ENCODE measurements around the gene TRIM7.
"Not testable (repeated sequence)": the region's sequence is repeated elsewhere in the genome, so short reads cannot be mapped to it uniquely, and the experiment has no call there.

Gene TRIM7

DNA sequence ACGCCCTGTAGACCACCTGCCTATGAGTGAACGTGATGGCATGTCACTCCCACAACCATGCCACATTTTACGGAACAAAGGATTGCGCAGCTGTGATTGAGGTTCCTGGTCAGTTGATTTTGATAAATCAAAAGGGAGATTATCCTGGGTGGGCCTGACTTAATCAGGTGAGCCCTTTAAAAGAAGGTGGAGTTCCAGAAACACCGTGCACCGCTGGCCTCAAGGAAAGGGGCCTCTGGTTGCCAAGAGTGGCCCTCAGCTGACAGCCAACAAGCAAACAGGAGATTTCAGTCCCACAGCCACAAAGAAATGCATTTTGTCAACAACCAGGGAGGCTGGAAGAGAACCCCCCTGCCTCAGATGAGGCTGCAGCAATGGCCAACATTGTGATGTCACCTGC, 19.0 kb downstream of the TRIM7 start:
- Histone ChIP-seq H3K9me3 (ENCODE audit: control insufficient read depth in 2 of 2, low read length in 2 of 2) (no peaks in the 10 kb centered on the region), H3K36me3 (ENCODE audit: control insufficient read depth in 2 of 2, insufficient read depth in 2 of 2, low read length in 2 of 2) (no peaks in the 10 kb centered on the region), H3K27me3 (ENCODE audit: control insufficient read depth in 2 of 2, insufficient read depth in 2 of 2, low read length in 2 of 2) (no peaks in the 10 kb centered on the region), H3K4me3 (ENCODE audit: low read length in 2 of 2) (no peak overlapping the region), H3K4me1 (ENCODE audit: control insufficient read depth in 2 of 2, insufficient read depth in 2 of 2, low read length in 2 of 2) (peaks cover 13 to 14% of the 10 kb centered on the region in 2 donors), H3K27ac (ENCODE audit: low read depth in 2 of 2, low read length in 2 of 2) (no peak overlapping the region), H3K9ac (ENCODE audit: low read depth in 1 of 2, low read length in 2 of 2) (no peak overlapping the region)

GRCh38 chr5:181185560-181185959, 19.4 kb downstream of the TRIM7 start:
- Histone ChIP-seq H3K4me1 (ENCODE audit: control insufficient read depth in 2 of 2, insufficient read depth in 2 of 2, low read length in 2 of 2) (peaks cover 11 to 13% of the 10 kb centered on the region in 2 donors), H3K9me3 (ENCODE audit: control insufficient read depth in 2 of 2, low read length in 2 of 2) (no peaks in the 10 kb centered on the region), H3K27ac (ENCODE audit: low read depth in 2 of 2, low read length in 2 of 2) (no peak overlapping the region), H3K27me3 (ENCODE audit: control insufficient read depth in 2 of 2, insufficient read depth in 2 of 2, low read length in 2 of 2) (no peaks in the 10 kb centered on the region), H3K4me3 (ENCODE audit: low read length in 2 of 2) (no peak overlapping the region), H3K36me3 (ENCODE audit: control insufficient read depth in 2 of 2, insufficient read depth in 2 of 2, low read length in 2 of 2) (no peaks in the 10 kb centered on the region), H3K9ac (ENCODE audit: low read depth in 1 of 2, low read length in 2 of 2) (no peak overlapping the region)

GRCh38 chr5:181184845-181185216, 20.2 kb downstream of the TRIM7 start:
- no peaks in the 10 kb centered on the region for H3K9me3 ChIP-seq (ENCODE audit: control insufficient read depth in 2 of 2, low read length in 2 of 2)
- no peaks in the 10 kb centered on the region for H3K36me3 ChIP-seq (ENCODE audit: control insufficient read depth in 2 of 2, insufficient read depth in 2 of 2, low read length in 2 of 2)
- no peaks in the 10 kb centered on the region for H3K27me3 ChIP-seq (ENCODE audit: control insufficient read depth in 2 of 2, insufficient read depth in 2 of 2, low read length in 2 of 2)
- H3K4me3 ChIP-seq (ENCODE audit: low read length in 2 of 2), result peak overlapping the region; percentile 55 to 57
- H3K9ac ChIP-seq (ENCODE audit: low read depth in 1 of 2, low read length in 2 of 2), result no peak overlapping the region
- H3K27ac ChIP-seq (ENCODE audit: low read depth in 2 of 2, low read length in 2 of 2), result no peak overlapping the region
- peaks cover 9 to 10% of the 10 kb centered on the region in 2 donors for H3K4me1 ChIP-seq (ENCODE audit: control insufficient read depth in 2 of 2, insufficient read depth in 2 of 2, low read length in 2 of 2)

GRCh38 chr5:181182651-181183050, 22.3 kb downstream of the TRIM7 start:
- peaks cover 6% of the 10 kb centered on the region in 2 donors for H3K4me1 ChIP-seq (ENCODE audit: control insufficient read depth in 2 of 2, insufficient read depth in 2 of 2, low read length in 2 of 2)
- H3K36me3 ChIP-seq (ENCODE audit: control insufficient read depth in 2 of 2, insufficient read depth in 2 of 2, low read length in 2 of 2), result no peaks in the 10 kb centered on the region
- no peak overlapping the region for H3K27ac ChIP-seq (ENCODE audit: low read depth in 2 of 2, low read length in 2 of 2)
- no peak overlapping the region for H3K4me3 ChIP-seq (ENCODE audit: low read length in 2 of 2)
- no peak overlapping the region for H3K9ac ChIP-seq (ENCODE audit: low read depth in 1 of 2, low read length in 2 of 2)
- no peaks in the 10 kb centered on the region for H3K9me3 ChIP-seq (ENCODE audit: control insufficient read depth in 2 of 2, low read length in 2 of 2)
- H3K27me3 ChIP-seq (ENCODE audit: control insufficient read depth in 2 of 2, insufficient read depth in 2 of 2, low read length in 2 of 2), result no peaks in the 10 kb centered on the region

GRCh38 chr5:181181650-181182565, 23.1 kb downstream of the TRIM7 start:
- H3K27ac ChIP-seq (ENCODE audit: low read depth in 2 of 2, low read length in 2 of 2), result peak overlapping the region in 1 of 2 donors; percentile 23
- no peaks in the 10 kb centered on the region for H3K9me3 ChIP-seq (ENCODE audit: control insufficient read depth in 2 of 2, low read length in 2 of 2)

GRCh38 chr5:181177559-181177958, 27.4 kb downstream of the TRIM7 start:
- H3K9ac ChIP-seq (ENCODE audit: low read depth in 1 of 2, low read length in 2 of 2); H3K9me3 ChIP-seq (ENCODE audit: control insufficient read depth in 2 of 2, low read length in 2 of 2); H3K27ac ChIP-seq (ENCODE audit: low read depth in 2 of 2, low read length in 2 of 2); H3K4me1 ChIP-seq (ENCODE audit: control insufficient read depth in 2 of 2, insufficient read depth in 2 of 2, low read length in 2 of 2); H3K36me3 ChIP-seq (ENCODE audit: control insufficient read depth in 2 of 2, insufficient read depth in 2 of 2, low read length in 2 of 2); H3K4me3 ChIP-seq (ENCODE audit: low read length in 2 of 2): not testable (repeated sequence)
- H3K27me3 ChIP-seq (ENCODE audit: control insufficient read depth in 2 of 2, insufficient read depth in 2 of 2, low read length in 2 of 2), result peaks cover 3 to 15% of the 10 kb centered on the region in 2 donors

More at GRCh38 chr5:181181650-181182565, 23.1 kb downstream of the TRIM7 start:
- H3K36me3 ChIP-seq (ENCODE audit: control insufficient read depth in 2 of 2, insufficient read depth in 2 of 2, low read length in 2 of 2), result no peaks in the 10 kb centered on the region
- peaks cover 4 to 5% of the 10 kb centered on the region in 2 donors for H3K4me1 ChIP-seq (ENCODE audit: control insufficient read depth in 2 of 2, insufficient read depth in 2 of 2, low read length in 2 of 2)
- H3K27me3 ChIP-seq (ENCODE audit: control insufficient read depth in 2 of 2, insufficient read depth in 2 of 2, low read length in 2 of 2), result no peaks in the 10 kb centered on the region
- H3K9ac ChIP-seq (ENCODE audit: low read depth in 1 of 2, low read length in 2 of 2), result peak overlapping the region in 1 of 2 donors; percentile 24
- no peak overlapping the region for H3K4me3 ChIP-seq (ENCODE audit: low read length in 2 of 2)

DNA sequence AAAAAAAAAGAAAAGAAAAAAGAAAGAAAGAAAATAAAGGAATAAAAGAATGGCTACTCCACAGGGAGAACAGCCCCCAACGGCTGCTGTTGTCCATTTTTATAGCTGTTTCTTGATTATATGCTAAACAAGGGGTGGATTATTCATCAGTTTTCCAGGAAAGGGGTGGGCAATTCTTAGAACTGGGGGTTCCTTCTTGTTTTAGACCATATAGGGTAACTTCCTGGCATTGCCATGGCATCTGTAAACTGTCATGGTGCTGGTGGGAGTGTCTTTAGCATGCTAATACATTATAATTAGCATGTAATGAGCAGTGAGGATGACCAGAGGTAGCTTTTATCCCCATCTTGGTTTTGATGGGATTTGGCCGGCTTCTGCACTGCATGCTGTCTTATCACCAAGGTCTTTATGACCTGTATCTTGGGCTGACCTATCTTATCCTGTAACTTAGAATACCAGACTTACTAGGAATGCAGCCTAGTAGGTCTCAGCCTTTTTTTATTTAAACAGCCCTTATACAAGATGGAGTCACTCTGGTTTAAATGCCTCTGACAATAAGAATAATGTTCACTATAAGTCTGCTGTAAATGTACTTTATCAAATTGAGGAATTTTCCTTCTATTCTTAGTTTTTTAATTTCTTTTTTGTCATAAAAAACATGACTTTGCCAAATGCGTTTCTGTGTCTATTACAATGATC, 28.6 kb downstream of the TRIM7 start:
- H3K27me3 ChIP-seq (ENCODE audit: control insufficient read depth in 2 of 2, insufficient read depth in 2 of 2, low read length in 2 of 2), result peaks cover 11 to 24% of the 10 kb centered on the region in 2 donors

GRCh38 chr5:181173420-181174342, 31.3 kb downstream of the TRIM7 start:
- H3K27me3 ChIP-seq (ENCODE audit: control insufficient read depth in 2 of 2, insufficient read depth in 2 of 2, low read length in 2 of 2), result peaks cover 35 to 49% of the 10 kb centered on the region in 2 donors
- H3K27ac ChIP-seq (ENCODE audit: low read depth in 2 of 2, low read length in 2 of 2), result no peak overlapping the region
- H3K4me1 ChIP-seq (ENCODE audit: control insufficient read depth in 2 of 2, insufficient read depth in 2 of 2, low read length in 2 of 2), result peaks cover 3 to 6% of the 10 kb centered on the region in 2 donors
- no peaks in the 10 kb centered on the region for H3K36me3 ChIP-seq (ENCODE audit: control insufficient read depth in 2 of 2, insufficient read depth in 2 of 2, low read length in 2 of 2)
- peak overlapping the region in 1 of 2 donors; percentile 4 for H3K4me3 ChIP-seq (ENCODE audit: low read length in 2 of 2)
- H3K9ac ChIP-seq (ENCODE audit: low read depth in 1 of 2, low read length in 2 of 2), result no peak overlapping the region
- no peaks in the 10 kb centered on the region for H3K9me3 ChIP-seq (ENCODE audit: control insufficient read depth in 2 of 2, low read length in 2 of 2)

More for the DNA sequence above, 28.6 kb downstream of the TRIM7 start:
- Histone ChIP-seq H3K9me3 (ENCODE audit: control insufficient read depth in 2 of 2, low read length in 2 of 2) (no peaks in the 10 kb centered on the region), H3K4me1 (ENCODE audit: control insufficient read depth in 2 of 2, insufficient read depth in 2 of 2, low read length in 2 of 2) (peaks cover 0 to 3% of the 10 kb centered on the region in 2 donors), H3K4me3 (ENCODE audit: low read length in 2 of 2) (no peak overlapping the region), H3K9ac (ENCODE audit: low read depth in 1 of 2, low read length in 2 of 2) (no peak overlapping the region), H3K27ac (ENCODE audit: low read depth in 2 of 2, low read length in 2 of 2) (no peak overlapping the region), H3K36me3 (ENCODE audit: control insufficient read depth in 2 of 2, insufficient read depth in 2 of 2, low read length in 2 of 2) (no peaks in the 10 kb centered on the region)

DNA sequence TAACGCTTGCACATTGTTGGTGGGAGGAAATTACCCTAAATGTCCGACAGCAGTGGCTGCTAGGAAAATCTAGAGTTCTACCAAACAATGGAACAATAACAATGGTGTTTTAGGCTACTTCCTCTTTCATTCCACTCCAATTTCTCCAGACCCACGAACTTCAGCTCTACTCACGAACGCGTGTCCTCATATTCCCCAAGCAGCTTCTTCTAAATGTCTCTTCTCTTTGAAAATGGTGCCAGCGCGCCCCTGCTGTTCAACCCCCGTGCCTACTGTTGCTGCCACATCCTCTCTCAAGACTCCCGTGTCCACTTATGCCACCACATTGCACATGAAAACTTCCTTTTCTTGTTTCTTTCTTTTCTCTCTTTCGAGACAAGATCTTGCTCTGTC, 32.0 kb downstream of the TRIM7 start:
- Histone ChIP-seq H3K9me3 (ENCODE audit: control insufficient read depth in 2 of 2, low read length in 2 of 2) (no peaks in the 10 kb centered on the region), H3K4me3 (ENCODE audit: low read length in 2 of 2) (peak overlapping the region in 1 of 2 donors; percentile 4), H3K9ac (ENCODE audit: low read depth in 1 of 2, low read length in 2 of 2) (no peak overlapping the region), H3K4me1 (ENCODE audit: control insufficient read depth in 2 of 2, insufficient read depth in 2 of 2, low read length in 2 of 2) (peaks cover 3 to 6% of the 10 kb centered on the region in 2 donors), H3K27ac (ENCODE audit: low read depth in 2 of 2, low read length in 2 of 2) (no peak overlapping the region), H3K27me3 (ENCODE audit: control insufficient read depth in 2 of 2, insufficient read depth in 2 of 2, low read length in 2 of 2) (peaks cover 42 to 55% of the 10 kb centered on the region in 2 donors), H3K36me3 (ENCODE audit: control insufficient read depth in 2 of 2, insufficient read depth in 2 of 2, low read length in 2 of 2) (no peaks in the 10 kb centered on the region)

All from mucosa of rectum (tissue), 2 donors.